Adipocyte (in vitro differentiated cells): Measurements from ENCODE around the gene ARHGAP42.

Experiments used
- DNase-seq: peaks from one replicate; pipeline ENCODE4 v3.0.0-alpha.2; 2015; ENCODE audit warnings: low read depth
- H3K27me3 ChIP-seq: replicated peaks from 2 replicates; pipeline ENCODE4 v1.7.0; 2013; ENCODE audit warnings: mild to moderate bottlenecking, low read length, moderate library complexity; ENCODE audit not compliant: control insufficient read depth, insufficient read depth
- H3K36me3 ChIP-seq: 2 replicates; pipeline ENCODE4 v1.7.0; 2013; ENCODE audit warnings: low read length, mild to moderate bottlenecking, moderate library complexity; ENCODE audit not compliant: control insufficient read depth, insufficient read depth, severe bottlenecking
- H3K4me1 ChIP-seq: 2 replicates; pipeline ENCODE4 v1.7.0; 2013; ENCODE audit warnings: mild to moderate bottlenecking, low read length, moderate library complexity; ENCODE audit not compliant: control insufficient read depth, insufficient read depth
- H3K4me3 ChIP-seq: 2 replicates; pipeline ENCODE4 v1.7.0; 2013; ENCODE audit warnings: mild to moderate bottlenecking, low read length, moderate library complexity
- H3K9ac ChIP-seq: 2 replicates; pipeline ENCODE4 v1.7.0; 2013; ENCODE audit warnings: mild to moderate bottlenecking, low read length, moderate library complexity
- H3K9me3 ChIP-seq: 2 replicates; pipeline ENCODE4 v1.7.0; 2013; ENCODE audit warnings: mild to moderate bottlenecking, low read length, moderate library complexity; ENCODE audit not compliant: control insufficient read depth

ARHGAP42 gene

GRCh38 chr11:100866453-100866852 is 179.4 kb downstream of the ARHGAP42 start:
- H3K4me1 ChIP-seq: peaks cover 7% of the 10 kb centered on the region
- no peak for DNase-seq

GRCh38 chr11:100867606-100868005 is 180.5 kb downstream of the ARHGAP42 start:
- no peaks in the 10 kb centered on the region for H3K27me3 ChIP-seq
- no peak overlapping the region for H3K9ac ChIP-seq
- no peaks in the 10 kb centered on the region for H3K36me3 ChIP-seq
- H3K4me3 ChIP-seq: no peak overlapping the region
- H3K4me1 ChIP-seq: peaks cover 7% of the 10 kb centered on the region
- H3K9me3 ChIP-seq: no peaks in the 10 kb centered on the region
- no peak for DNase-seq

More at GRCh38 chr11:100866453-100866852, 179.4 kb downstream of the ARHGAP42 start:
- H3K36me3 ChIP-seq: no peaks in the 10 kb centered on the region
- H3K27me3 ChIP-seq: no peaks in the 10 kb centered on the region
- H3K4me3 ChIP-seq: no peak overlapping the region
- H3K9ac ChIP-seq: no peak overlapping the region
- no peaks in the 10 kb centered on the region for H3K9me3 ChIP-seq

DNA sequence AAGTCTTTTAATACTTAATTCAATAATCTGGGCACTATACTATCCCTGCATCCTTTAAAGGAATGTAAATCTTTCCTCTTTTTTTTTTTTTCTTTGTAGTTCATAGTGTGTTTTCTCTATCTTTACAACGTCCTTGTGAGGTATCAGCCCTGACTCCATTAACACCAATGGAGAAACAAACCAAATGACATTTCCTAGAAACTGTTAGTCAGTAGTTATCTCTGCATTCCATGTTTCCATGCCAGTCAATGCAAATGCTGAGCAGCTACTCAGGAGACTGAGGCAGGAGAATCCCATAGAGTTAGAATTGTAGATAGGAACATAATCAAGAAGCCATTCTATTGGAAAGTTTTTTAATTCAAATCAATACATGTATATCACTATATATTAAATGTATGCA is 182.2 kb downstream of the ARHGAP42 start:
- no peaks in the 10 kb centered on the region for H3K9me3 ChIP-seq
- no peak overlapping the region for H3K9ac ChIP-seq
- no peak overlapping the region for H3K4me3 ChIP-seq
- no peaks in the 10 kb centered on the region for H3K36me3 ChIP-seq
- H3K27me3 ChIP-seq: no peaks in the 10 kb centered on the region
- no peaks in the 10 kb centered on the region for H3K4me1 ChIP-seq
- DNase-seq: no peak

- Histone ChIP-seq H3K9me3 (no peaks in the 10 kb centered on the region), H3K4me3 (no peak overlapping the region), H3K27me3 (no peaks in the 10 kb centered on the region), H3K9ac (no peak overlapping the region), H3K36me3 (no peaks in the 10 kb centered on the region), H3K4me1 (no peaks in the 10 kb centered on the region)
- DNase-seq: no peak
These were observed 183.1 kb downstream of the ARHGAP42 start for GRCh38 chr11:100870138-100870537.

DNA sequence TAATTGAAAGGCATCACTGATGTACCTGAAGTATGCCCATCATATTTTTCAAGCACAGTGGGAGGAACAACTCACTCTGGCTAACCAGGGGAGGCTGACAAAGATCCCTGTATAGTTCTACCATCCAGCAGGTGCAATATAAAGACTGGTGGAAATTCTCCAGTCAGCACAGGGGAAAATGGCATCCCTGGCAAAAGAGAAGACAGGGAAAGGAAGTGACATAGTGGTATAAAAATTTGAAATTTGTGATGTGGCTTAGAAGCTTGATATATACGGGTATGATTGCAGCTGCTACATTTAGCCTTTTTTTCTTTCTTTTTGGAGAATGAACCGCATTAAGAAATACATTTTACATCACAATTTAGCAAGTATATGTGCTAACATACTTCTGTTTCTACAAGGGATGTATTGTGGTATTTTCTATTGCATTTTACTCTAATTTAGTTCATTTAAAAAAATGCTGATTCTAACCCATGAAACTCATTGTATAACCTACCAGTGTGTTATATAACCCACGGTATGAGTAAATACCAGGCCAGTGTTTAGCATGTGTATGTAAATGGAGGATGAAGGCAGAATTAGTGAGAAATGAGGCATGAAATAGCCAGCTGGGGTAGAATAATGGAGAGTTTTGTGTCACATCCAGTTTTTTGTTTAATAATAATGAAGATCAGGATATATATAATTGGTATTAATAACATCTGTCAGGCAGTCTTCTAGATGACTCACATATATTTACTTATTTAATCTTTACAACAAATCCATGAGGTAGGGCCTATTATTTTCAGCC is 186.1 kb downstream of the ARHGAP42 start:
- no peak for DNase-seq
- Histone ChIP-seq H3K4me1 (peaks cover 17% of the 10 kb centered on the region), H3K27me3 (no peaks in the 10 kb centered on the region)

GRCh38 chr11:100874203-100874602 is 187.1 kb downstream of the ARHGAP42 start:
- H3K4me3 ChIP-seq: no peak overlapping the region
- H3K27me3 ChIP-seq: no peaks in the 10 kb centered on the region
- H3K9ac ChIP-seq: no peak overlapping the region

More for the DNA sequence above, 186.1 kb downstream of the ARHGAP42 start:
- Histone ChIP-seq H3K36me3 (no peaks in the 10 kb centered on the region), H3K4me3 (no peak overlapping the region), H3K9ac (no peak overlapping the region), H3K9me3 (no peaks in the 10 kb centered on the region)

DNA sequence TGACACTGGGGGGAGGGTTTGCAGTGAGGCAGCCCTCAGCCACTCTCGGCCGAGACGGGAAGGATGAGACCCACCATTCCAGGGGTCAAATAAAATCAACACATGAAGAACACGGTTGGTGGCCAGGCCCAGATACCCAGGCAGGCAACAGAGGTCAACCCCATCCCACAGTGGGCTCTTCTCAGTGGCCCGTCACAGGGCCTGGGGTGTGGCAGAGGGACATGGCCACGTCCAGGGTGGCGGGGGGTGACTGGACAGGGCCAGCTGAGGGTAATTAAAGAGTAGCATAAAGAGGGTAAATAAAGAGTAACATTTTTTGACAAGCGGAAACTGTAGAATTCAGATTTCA is 188.4 kb downstream of the ARHGAP42 start:
- no peak overlapping the region for H3K9ac ChIP-seq
- no peak for DNase-seq
- H3K4me3 ChIP-seq: no peak overlapping the region
- H3K4me1 ChIP-seq: peaks cover 22% of the 10 kb centered on the region
- H3K9me3 ChIP-seq: no peaks in the 10 kb centered on the region
- H3K27me3 ChIP-seq: no peaks in the 10 kb centered on the region
- no peaks in the 10 kb centered on the region for H3K36me3 ChIP-seq

More at GRCh38 chr11:100874203-100874602, 187.1 kb downstream of the ARHGAP42 start:
- H3K36me3 ChIP-seq: no peaks in the 10 kb centered on the region
- peaks cover 22% of the 10 kb centered on the region for H3K4me1 ChIP-seq
- no peak for DNase-seq
- no peaks in the 10 kb centered on the region for H3K9me3 ChIP-seq

DNA sequence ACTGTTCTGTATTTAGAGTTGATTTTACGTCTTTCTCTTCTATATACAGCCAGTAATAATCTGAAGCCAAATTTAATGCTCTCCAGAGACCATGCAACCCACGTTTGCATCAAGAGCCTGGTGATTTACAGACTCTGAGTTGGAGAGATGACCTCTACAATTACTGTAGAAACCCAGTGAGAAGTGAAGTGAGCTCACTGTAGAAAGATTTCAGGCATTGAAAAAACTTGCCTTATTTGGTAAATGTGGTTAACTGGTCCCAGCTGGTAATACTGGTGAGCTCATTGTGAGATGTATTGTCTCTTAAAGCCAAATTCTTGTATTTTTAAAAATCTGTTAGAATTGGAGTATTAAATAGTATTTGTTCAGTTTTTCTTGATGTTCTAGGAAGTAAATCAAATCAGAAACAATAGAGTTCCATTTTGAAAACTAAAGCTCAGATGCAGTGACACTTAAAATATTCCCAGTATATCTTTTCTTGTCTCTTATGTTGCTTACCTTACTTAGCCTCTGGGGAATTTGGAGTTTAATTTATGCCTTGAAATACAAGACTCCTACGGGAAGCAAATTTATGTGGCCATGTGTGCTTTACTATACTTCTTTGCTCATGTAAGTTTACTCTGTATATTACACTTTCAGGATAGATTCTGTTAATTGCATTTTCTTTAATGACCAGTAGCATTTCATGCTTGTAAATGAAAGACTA is 189.9 kb downstream of the ARHGAP42 start:
- H3K4me3 ChIP-seq: no peak overlapping the region
- H3K4me1 ChIP-seq: peaks cover 22% of the 10 kb centered on the region
- peak; percentile 82 for DNase-seq
- H3K9me3 ChIP-seq: no peaks in the 10 kb centered on the region
- H3K36me3 ChIP-seq: no peaks in the 10 kb centered on the region
- peak overlapping the region; percentile 52 for H3K9ac ChIP-seq
- no peaks in the 10 kb centered on the region for H3K27me3 ChIP-seq

DNA sequence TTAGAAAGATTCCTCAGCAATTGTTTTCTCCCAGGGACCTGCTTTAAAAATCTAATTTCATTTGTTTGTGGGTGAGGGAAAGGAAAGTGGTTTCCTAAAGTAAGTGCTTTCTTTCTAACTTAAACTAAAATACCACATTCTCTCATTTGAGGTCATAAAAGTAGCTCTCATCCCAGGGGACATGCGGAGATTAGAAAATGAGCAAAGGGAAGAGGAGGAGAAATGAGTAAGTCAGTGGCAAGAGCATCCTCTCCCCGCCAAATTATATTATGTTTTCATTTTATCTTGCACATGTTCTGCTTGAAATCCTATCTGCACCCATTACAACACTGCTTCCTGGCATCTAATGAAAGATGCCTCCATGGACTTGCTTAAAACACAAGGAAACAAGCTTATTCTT is 191.4 kb downstream of the ARHGAP42 start:
- no peaks in the 10 kb centered on the region for H3K27me3 ChIP-seq

GRCh38 chr11:100882957-100883356 is 195.9 kb downstream of the ARHGAP42 start:
- H3K36me3 ChIP-seq: no peaks in the 10 kb centered on the region
- H3K27me3 ChIP-seq: no peaks in the 10 kb centered on the region
- no peak overlapping the region for H3K4me3 ChIP-seq
- no peak overlapping the region for H3K9ac ChIP-seq
- peaks cover 7% of the 10 kb centered on the region for H3K4me1 ChIP-seq
- DNase-seq: no peak
- no peaks in the 10 kb centered on the region for H3K9me3 ChIP-seq

More for the DNA sequence above, 191.4 kb downstream of the ARHGAP42 start:
- Histone ChIP-seq H3K36me3 (no peaks in the 10 kb centered on the region), H3K9ac (peak overlapping the region; percentile 13), H3K9me3 (no peaks in the 10 kb centered on the region), H3K4me3 (no peak overlapping the region), H3K4me1 (peaks cover 22% of the 10 kb centered on the region)
- DNase-seq: peak; percentile 36

- no peaks in the 10 kb centered on the region for H3K36me3 ChIP-seq
- DNase-seq: no peak
- no peaks in the 10 kb centered on the region for H3K9me3 ChIP-seq
- H3K4me3 ChIP-seq: no peak overlapping the region
- H3K9ac ChIP-seq: no peak overlapping the region
- no peaks in the 10 kb centered on the region for H3K4me1 ChIP-seq
- H3K27me3 ChIP-seq: no peaks in the 10 kb centered on the region
These were observed 196.7 kb downstream of the ARHGAP42 start for GRCh38 chr11:100883830-100884229.
